Type B pancreatic cell (in vitro differentiated cells): Measurements from ENCODE around the gene RNF212. TPM values are rescaled to one million over a fixed set of nuclear protein-coding genes. Genes with fewer than 3 reads are reported as not detected.

Experiments used
- DNase-seq: peaks from one replicate; pipeline ENCODE4 v3.0.0; 2021; ENCODE audit warnings: mixed read lengths; ENCODE audit not compliant: unreplicated experiment; ENCODE audit errors: extremely low spot score
- H3K27ac Mint-ChIP-seq: 2 replicates; pipeline ENCODE4 v1.8.0; 2021; ENCODE audit warnings: mild to moderate bottlenecking, mixed read lengths
- H3K27me3 Mint-ChIP-seq: 2 replicates; pipeline ENCODE4 v1.8.0; 2021; ENCODE audit warnings: mixed read lengths
- H3K36me3 Mint-ChIP-seq: 2 replicates; pipeline ENCODE4 v1.8.0; 2021; ENCODE audit warnings: mixed read lengths
- H3K4me1 Mint-ChIP-seq: one replicate; pipeline ENCODE4 v1.8.0; 2021; ENCODE audit warnings: mixed read lengths; ENCODE audit not compliant: unreplicated experiment
- H3K4me3 Mint-ChIP-seq: 2 replicates; pipeline ENCODE4 v1.8.0; 2021; ENCODE audit warnings: mild to moderate bottlenecking, mixed read lengths
- H3K9me3 Mint-ChIP-seq: 2 replicates; pipeline ENCODE4 v1.8.0; 2021; ENCODE audit warnings: mixed read lengths
- CTCF ChIP-seq: fragments of 200-600 bp; sonication (generic); conservative IDR thresholded peaks from 2 replicates; pipeline ENCODE4 v1.5.0; 2021; ENCODE audit warnings: antibody characterized with exemption, mild to moderate bottlenecking
- total RNA-seq: library from RNA; stranded (reverse); gene quantifications from 2 replicates; pipeline ENCODE4 v1.2.1, GENCODE V29; 2021; ENCODE audit warnings: low replicate concordance

RNF212 gene
- total RNA-seq, 1 donor from 2014 or later = 3.5 TPM

- no peak overlapping the region for H3K4me3 Mint-ChIP-seq
- peaks cover 56% of the 10 kb centered on the region for H3K27me3 Mint-ChIP-seq
- peaks cover 9% of the 10 kb centered on the region for H3K4me1 Mint-ChIP-seq
- no peaks in the 10 kb centered on the region for H3K36me3 Mint-ChIP-seq
- no peaks in the 10 kb centered on the region for H3K9me3 Mint-ChIP-seq
- no peak for TF ChIP-seq CTCF
- DNase-seq = no peak
- no peak overlapping the region for H3K27ac Mint-ChIP-seq
These were observed 50.9 kb downstream of the RNF212 start for GRCh38 chr4:1062419-1062818.

DNA sequence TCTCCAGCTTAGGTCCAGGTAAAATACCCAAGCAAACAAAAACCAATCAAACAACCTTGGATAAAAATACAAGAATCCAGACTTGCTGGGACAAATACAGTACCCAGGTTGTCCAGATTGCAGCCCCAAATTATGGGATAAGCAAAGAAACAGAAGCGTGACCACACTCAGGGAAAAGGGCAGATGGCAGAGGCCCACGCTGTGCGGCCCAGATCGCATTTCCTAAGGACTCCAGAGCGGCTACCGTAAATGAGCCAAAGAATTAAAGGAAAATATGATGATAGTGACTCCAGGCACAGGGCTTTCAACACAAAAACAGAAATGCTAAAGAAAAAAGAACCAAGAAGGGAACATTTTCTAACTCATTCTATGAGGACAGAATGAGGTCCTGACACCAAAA lies 51.6 kb downstream of the RNF212 start:
- no peak overlapping the region for H3K4me3 Mint-ChIP-seq
- no peak for TF ChIP-seq CTCF
- H3K27me3 Mint-ChIP-seq = peaks cover 55% of the 10 kb centered on the region
- DNase-seq = no peak
- peaks cover 9% of the 10 kb centered on the region for H3K4me1 Mint-ChIP-seq
- no peak overlapping the region for H3K27ac Mint-ChIP-seq
- H3K36me3 Mint-ChIP-seq = no peaks in the 10 kb centered on the region
- no peaks in the 10 kb centered on the region for H3K9me3 Mint-ChIP-seq

DNA sequence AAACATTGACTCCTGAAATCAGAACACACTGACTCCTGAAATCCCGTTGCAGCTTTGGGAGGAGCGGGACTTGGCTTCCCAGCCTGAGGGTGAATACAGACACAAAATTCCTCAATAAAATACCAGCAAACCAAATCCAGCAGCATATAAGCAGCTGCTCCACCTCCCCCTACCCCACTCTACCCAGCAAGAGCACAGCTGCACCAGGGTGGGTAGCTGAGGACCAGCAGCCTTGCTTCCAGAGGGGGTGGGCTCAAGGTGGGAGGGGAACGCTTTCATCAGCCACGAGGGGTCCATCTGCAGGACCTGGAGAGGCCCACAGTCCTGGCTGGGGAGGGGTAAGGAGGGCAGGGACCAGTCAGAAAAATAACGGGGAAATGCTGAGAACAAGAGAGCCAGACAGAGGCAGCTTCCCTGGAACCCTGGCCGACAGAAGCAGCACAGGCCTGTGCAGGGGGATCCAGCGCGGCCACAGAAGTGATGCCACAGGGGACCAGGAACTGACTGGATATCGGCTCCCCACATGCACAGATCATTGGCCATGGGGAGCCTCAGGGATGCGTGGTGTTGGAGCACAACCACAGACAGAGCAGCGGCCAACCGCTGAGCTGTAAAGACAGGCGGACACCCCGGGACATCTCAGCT lies 52.2 kb downstream of the RNF212 start:
- Mint-ChIP-seq H3K27ac (no peak overlapping the region), H3K4me3 (no peak overlapping the region), H3K9me3 (no peaks in the 10 kb centered on the region), H3K36me3 (no peaks in the 10 kb centered on the region), H3K4me1 (peaks cover 9% of the 10 kb centered on the region), H3K27me3 (peaks cover 55% of the 10 kb centered on the region)
- TF ChIP-seq CTCF = no peak
- no peak for DNase-seq

GRCh38 chr4:1060621-1061020 lies 52.7 kb downstream of the RNF212 start:
- no peaks in the 10 kb centered on the region for H3K36me3 Mint-ChIP-seq
- H3K4me3 Mint-ChIP-seq = no peak overlapping the region
- no peaks in the 10 kb centered on the region for H3K9me3 Mint-ChIP-seq
- H3K27ac Mint-ChIP-seq = no peak overlapping the region
- no peak for TF ChIP-seq CTCF
- H3K27me3 Mint-ChIP-seq = peaks cover 60% of the 10 kb centered on the region
- DNase-seq = no peak
- H3K4me1 Mint-ChIP-seq = peaks cover 9% of the 10 kb centered on the region

- no peaks in the 10 kb centered on the region for H3K36me3 Mint-ChIP-seq
- H3K9me3 Mint-ChIP-seq = no peaks in the 10 kb centered on the region
- no peak for DNase-seq
- H3K4me1 Mint-ChIP-seq = peaks cover 9% of the 10 kb centered on the region
- no peak overlapping the region for H3K4me3 Mint-ChIP-seq
- no peak for TF ChIP-seq CTCF
- peaks cover 60% of the 10 kb centered on the region for H3K27me3 Mint-ChIP-seq
- H3K27ac Mint-ChIP-seq = no peak overlapping the region
These were observed 53.2 kb downstream of the RNF212 start for GRCh38 chr4:1060121-1060520.
